IMR-90 (cell line): ENCODE data around the gene ANTXRL. TPM values are rescaled to one million over a fixed set of nuclear protein-coding genes. Genes with fewer than 3 reads are reported as not detected.
A peak's percentile ranks its signal among the peaks of the same experiment; 100 is the strongest.

Experiments used
- ATAC-seq: fragments of 200-7000 bp; cut with Tn5 transposase; 2 replicates; pipeline ENCODE4 v1.9.1; 2020; ENCODE audit warnings: low read depth, mild to moderate bottlenecking, moderate library complexity
- BruUV-seq: library from RNA; stranded (reverse); fragments of 400-500 nt; replicated peaks from 2 replicates; lab custom pipeline; 2021; lab: Mats Ljungman, UMichigan
- CTCF ChIA-PET: fragments of 300-600 bp; formaldehyde crosslinking; extraction: SDS; loops from one replicate; lab custom pipeline; 2021; ENCODE audit warnings: antibody characterized with exemption; lab: Yijun Ruan, JAX
- POLR2A ChIA-PET: fragments of 300-600 bp; sonication (Branson Sonifier 250); formaldehyde crosslinking; loops from one replicate; lab custom pipeline; 2022; ENCODE audit warnings: antibody characterized with exemption; ENCODE audit not compliant: unreplicated experiment; lab: Charles Lee
- DNase-seq: peaks from one replicate; pipeline ENCODE4 v3.0.0; 2013
- H2AFZ ChIP-seq: replicated peaks from 2 replicates; pipeline ENCODE3; 2013; ENCODE audit warnings: low read length, mild to moderate bottlenecking; ENCODE audit not compliant: poor library complexity
- H2AK5ac ChIP-seq: 2 replicates; pipeline ENCODE4 v1.6.1; 2013; ENCODE audit warnings: low read depth, low read length, inconsistent platforms
- H2AK9ac ChIP-seq: replicated peaks from 2 replicates; pipeline ENCODE3; 2013; ENCODE audit warnings: mild to moderate bottlenecking, low read depth, low read length, moderate library complexity; ENCODE audit not compliant: poor library complexity
- H2BK120ac ChIP-seq: 2 replicates; pipeline ENCODE4 v1.6.1; 2013; ENCODE audit warnings: low read depth, low read length, inconsistent platforms
- H2BK15ac ChIP-seq: 3 replicates; pipeline ENCODE4 v1.6.1; 2013; ENCODE audit warnings: low read depth, low read length, inconsistent platforms
- H2BK20ac ChIP-seq: 2 replicates; pipeline ENCODE4 v1.6.1; 2013; ENCODE audit warnings: low read depth, mild to moderate bottlenecking, inconsistent platforms, low read length, moderate library complexity
- H2BK5ac ChIP-seq: 2 replicates; pipeline ENCODE4 v1.6.1; 2013; ENCODE audit warnings: mild to moderate bottlenecking, low read depth, low read length, inconsistent platforms; ENCODE audit not compliant: poor library complexity, severe bottlenecking
- H3K14ac ChIP-seq: replicated peaks from 2 replicates; pipeline ENCODE4 v1.6.1; 2013; ENCODE audit warnings: low read depth, low read length, inconsistent platforms
- H3K18ac ChIP-seq: 2 replicates; pipeline ENCODE4 v1.6.1; 2013; ENCODE audit warnings: low read depth, low read length, control low read depth
- H3K23ac ChIP-seq: 2 replicates; pipeline ENCODE4 v1.6.1; 2013; ENCODE audit warnings: low read depth, low read length, inconsistent platforms
- H3K27ac ChIP-seq: 2 replicates; pipeline ENCODE4 v1.5.1; 2013; ENCODE audit warnings: mild to moderate bottlenecking, control low read depth, low read length; ENCODE audit not compliant: insufficient read depth
- H3K27me3 ChIP-seq: 2 replicates; pipeline ENCODE4 v1.6.1; 2013; ENCODE audit warnings: low read length; ENCODE audit not compliant: control insufficient read depth, insufficient read depth
- H3K36me3 ChIP-seq: 2 replicates; pipeline ENCODE4 v1.6.1; 2013; ENCODE audit warnings: low read length, mixed read lengths; ENCODE audit not compliant: control insufficient read depth, insufficient read depth
- H3K4ac ChIP-seq: 2 replicates; pipeline ENCODE4 v1.6.1; 2013; ENCODE audit warnings: low read depth, low read length, inconsistent platforms
- H3K4me1 ChIP-seq: 2 replicates; pipeline ENCODE4 v1.6.1; 2013; ENCODE audit warnings: low read length, mixed read lengths; ENCODE audit not compliant: control insufficient read depth, insufficient read depth
- H3K4me2 ChIP-seq: 2 replicates; pipeline ENCODE4 v1.6.1; 2013; ENCODE audit warnings: low read depth, mild to moderate bottlenecking, control low read depth, low read length, moderate library complexity
- H3K4me3 ChIP-seq: 2 replicates; pipeline ENCODE4 v1.5.1; 2013; ENCODE audit warnings: low read depth, mild to moderate bottlenecking, control low read depth, low read length, moderate library complexity; ENCODE audit not compliant: insufficient read depth
- H3K56ac ChIP-seq: 2 replicates; pipeline ENCODE4 v1.6.1; 2013; ENCODE audit warnings: low read length, inconsistent platforms; ENCODE audit not compliant: insufficient read depth; ENCODE audit errors: extremely low read depth
- H3K79me1 ChIP-seq, 2 experiments: 2 replicates each; pipeline ENCODE4 v1.6.1; 2013; ENCODE audit warnings: low read length in 2 of 2, inconsistent platforms in 1 of 2, low read depth in 1 of 2
- H3K9ac ChIP-seq: 2 replicates; pipeline ENCODE4 v1.6.1; 2013; ENCODE audit warnings: low read depth, low read length, control low read depth
- H3K9me1 ChIP-seq: 2 replicates; pipeline ENCODE4 v1.6.1; 2013; ENCODE audit warnings: low read length, inconsistent platforms; ENCODE audit not compliant: insufficient read depth
- H3K9me3 ChIP-seq: 2 replicates; pipeline ENCODE4 v1.6.1; 2013; ENCODE audit warnings: low read length; ENCODE audit not compliant: control insufficient read depth, insufficient read depth
- H4K20me1 ChIP-seq: 2 replicates; pipeline ENCODE4 v1.6.1; 2013; ENCODE audit warnings: low read length, inconsistent platforms; ENCODE audit not compliant: insufficient read depth
- H4K5ac ChIP-seq: 2 replicates; pipeline ENCODE4 v1.6.1; 2013; ENCODE audit warnings: mild to moderate bottlenecking, low read depth, low read length, control low read depth
- H4K8ac ChIP-seq, 2 experiments: 2 replicates each; pipeline ENCODE4 v1.6.1; 2013; ENCODE audit warnings: low read depth in 2 of 2, low read length in 2 of 2, control low read depth in 1 of 2, inconsistent platforms in 1 of 2
- H4K91ac ChIP-seq: 2 replicates; pipeline ENCODE4 v1.6.1; 2013; ENCODE audit warnings: low read depth, low read length, inconsistent platforms; ENCODE audit not compliant: insufficient read depth
- CEBPB ChIP-seq: IDR thresholded peaks from 2 replicates; pipeline ENCODE4 v1.6.1; 2012; ENCODE audit warnings: low read depth, low read length, improper control_type of control experiment
- CHD1 ChIP-seq: IDR thresholded peaks from 2 replicates; pipeline ENCODE4 v1.6.1; 2012; ENCODE audit warnings: low read depth, low read length, improper control_type of control experiment
- CTCF ChIP-seq: conservative IDR thresholded peaks from 2 replicates; pipeline ENCODE4 v1.5.1; 2012; ENCODE audit warnings: mild to moderate bottlenecking, low read depth, low read length, improper control_type of control experiment
- ELK1 ChIP-seq: fragments of 150-350 bp; IDR thresholded peaks from 2 replicates; pipeline ENCODE4 v1.6.1; 2016; ENCODE audit warnings: low read depth, mild to moderate bottlenecking, low read length, moderate library complexity, borderline replicate concordance
- FOS ChIP-seq: fragments of 150-350 bp; IDR thresholded peaks from 2 replicates; pipeline ENCODE4 v1.6.1; 2016; ENCODE audit warnings: low read depth, low read length
- MAFK ChIP-seq: IDR thresholded peaks from 2 replicates; pipeline ENCODE4 v1.6.1; 2012; ENCODE audit warnings: low read depth, low read length, improper control_type of control experiment
- MAZ ChIP-seq: IDR thresholded peaks from 2 replicates; pipeline ENCODE4 v1.6.1; 2012; ENCODE audit warnings: low read depth, mild to moderate bottlenecking, low read length, improper control_type of control experiment, moderate library complexity, borderline replicate concordance
- MXI1 ChIP-seq: IDR thresholded peaks from 2 replicates; pipeline ENCODE4 v1.6.1; 2012; ENCODE audit warnings: low read depth, mild to moderate bottlenecking, low read length, moderate library complexity, borderline replicate concordance
- NFE2L2 ChIP-seq: fragments of 150-350 bp; IDR thresholded peaks from 2 replicates; pipeline ENCODE4 v1.6.1; 2016; ENCODE audit warnings: low read depth, mild to moderate bottlenecking, low read length
- POLR2A ChIP-seq: IDR thresholded peaks from 2 replicates; pipeline ENCODE4 v1.6.1; 2012; ENCODE audit warnings: mild to moderate bottlenecking, low read depth, low read length
- RAD21 ChIP-seq: IDR thresholded peaks from 2 replicates; pipeline ENCODE4 v1.6.1; 2012; ENCODE audit warnings: low read length, improper control_type of control experiment
- WGBS, 2 experiments: methylation state at CpG; one replicate each; pipeline versions ENCODE4 v1.1.5 to v1.1.7; 2013; ENCODE audit warnings: missing lambda C conversion rate in 2 of 2; ENCODE audit not compliant: insufficient read length in 1 of 2; ENCODE audit errors: extremely low coverage in 2 of 2; 5-methylcytosine and 5-hydroxymethylcytosine counted together
- dilution Hi-C: fragments of 300-500 bp; cut with HindIII; formaldehyde crosslinking; loops from one replicate; pipeline ENCODE4 v1.14.3; 2018; ENCODE audit warnings: low sequenced_read_pairs; ENCODE audit not compliant: unreplicated experiment
- in situ Hi-C: fragments of 300-500 bp; cut with MboI; formaldehyde crosslinking; loops from 3 replicates; pipeline ENCODE4 v1.14.3; 2019; ENCODE audit warnings: low sequenced_read_pairs, inconsistent platforms, mixed read lengths
- intact Hi-C: fragments of 100-400 bp; cut with micrococcal nuclease; formaldehyde crosslinking; loops from 2 replicates; pipeline ENCODE4 v1.10.0; 2022
- polyA plus RNA-seq, 3 experiments: library from polyadenylated mRNA; depleted of rRNA; stranded (reverse); fragments of >200 nt; gene quantifications; 2 replicates each; pipeline ENCODE4 v1.2.3, GENCODE V29; 2012; ENCODE audit warnings: low replicate concordance in 1 of 3
- total RNA-seq: library from RNA; depleted of rRNA; stranded (reverse); fragments of >200 nt; gene quantifications from 2 replicates; pipeline ENCODE4 v1.2.3, GENCODE V29; 2012

Gene ANTXRL
- total and polyA plus RNA-seq, 2 of the 4 experiments (the other 2 are of a cell fraction), result not detected

- dilution Hi-C loops (no loop called here), in situ Hi-C loops (no loop called here), intact Hi-C loops (no loop called here)
- Histone ChIP-seq H4K5ac (no peak overlapping the region), H2AFZ (peak overlapping the region; percentile 28), H2AK9ac (no peak overlapping the region), H3K9ac (no peak overlapping the region), H2BK15ac (no peak overlapping the region), H4K91ac (no peak overlapping the region), H3K27me3 (peaks cover 13% of the 10 kb centered on the region; the same call in 1 of the 2 replicates), H3K9me1 (peaks cover 5% of the 10 kb centered on the region; the same call in 1 of the 2 replicates), H4K8ac (no peak overlapping the region), H3K4ac (no peak overlapping the region; the same call in 1 of the 2 replicates), H3K27ac (no peak overlapping the region), H2BK120ac (no peak overlapping the region), H3K14ac (no peak overlapping the region), H3K18ac (no peak overlapping the region), H3K23ac (no peak overlapping the region), H4K20me1 (no peaks in the 10 kb centered on the region), H3K9me3 (no peaks in the 10 kb centered on the region), H3K36me3 (no peaks in the 10 kb centered on the region), H3K79me1 (no peaks in the 10 kb centered on the region), H2AK5ac (no peak overlapping the region), H3K56ac (no peak overlapping the region), H2BK5ac (no peak overlapping the region), H3K4me1 (peaks cover 5% of the 10 kb centered on the region; the same call in 1 of the 2 replicates), H3K4me2 (no peak overlapping the region), H3K4me3 (no peak overlapping the region), H2BK20ac (no peak overlapping the region; the same call in 1 of the 2 replicates)
- TF ChIP-seq ELK1 (no peak), MXI1 (no peak), NFE2L2 (no peak), MAZ (no peak), FOS (no peak), CTCF (no peak), CEBPB (no peak), RAD21 (no peak), POLR2A (no peak), MAFK (no peak), CHD1 (no peak)
- CTCF ChIA-PET, result no interaction called here
- WGBS, 2 experiments, result 63% methylated on average over 2 of the region's 9 CpGs; no CpG with 5 or more reads in 1 of the 2 experiments
- no peak for DNase-seq
- BruUV-seq, result no TSS peak
- POLR2A ChIA-PET, result no interaction called here
- ATAC-seq, result no peak
Measured at GRCh38 chr10:46328853-46329689, 42.3 kb downstream of the ANTXRL start.
